Activated naive CD8-positive, alpha-beta T cell (primary cell): ENCODE measurements around the gene SND1.

Experiments
- H3K27ac Mint-ChIP-seq: one replicate; pipeline ENCODE4 v1.8.0; 2021; ENCODE audit warnings: mixed read lengths
- H3K27me3 Mint-ChIP-seq: one replicate; pipeline ENCODE4 v1.8.0; 2021; ENCODE audit warnings: mixed read lengths
- H3K36me3 Mint-ChIP-seq: one replicate; pipeline ENCODE4 v1.8.0; 2021; ENCODE audit warnings: mixed read lengths
- H3K4me1 Mint-ChIP-seq: one replicate; pipeline ENCODE4 v1.8.0; 2021; ENCODE audit warnings: low read depth, mixed read lengths
- H3K4me3 Mint-ChIP-seq: one replicate; pipeline ENCODE4 v1.8.0; 2021; ENCODE audit warnings: mild to moderate bottlenecking, mixed read lengths
- H3K9me3 Mint-ChIP-seq: one replicate; pipeline ENCODE4 v1.8.0; 2021; ENCODE audit warnings: low read depth, mixed read lengths

SND1 gene

DNA sequence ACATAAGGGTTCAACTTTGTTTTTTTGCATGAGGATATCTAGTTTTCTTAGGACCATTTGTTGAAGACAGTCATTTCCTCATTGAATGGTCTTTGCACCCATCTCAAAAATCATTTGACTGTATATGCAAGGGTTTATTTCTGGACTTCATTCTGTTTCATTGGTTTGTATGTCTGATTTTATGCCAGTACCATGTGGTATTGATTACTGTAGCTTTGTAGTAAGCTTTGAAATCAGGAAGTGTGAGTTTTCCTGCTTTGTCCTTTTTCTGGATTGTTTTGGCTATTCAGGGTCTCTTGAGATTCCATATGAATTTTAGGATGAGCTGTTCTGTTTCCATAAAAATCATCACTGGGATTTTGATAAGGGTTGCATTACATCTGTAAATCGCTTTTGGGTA, 63.9 kb downstream of the SND1 start:
- Mint-ChIP-seq H3K9me3 (peaks cover 3% of the 10 kb centered on the region), H3K4me3 (no peak overlapping the region), H3K27me3 (no peaks in the 10 kb centered on the region), H3K27ac (no peak overlapping the region), H3K4me1 (peaks cover 31% of the 10 kb centered on the region), H3K36me3 (peaks cover 34% of the 10 kb centered on the region)

DNA sequence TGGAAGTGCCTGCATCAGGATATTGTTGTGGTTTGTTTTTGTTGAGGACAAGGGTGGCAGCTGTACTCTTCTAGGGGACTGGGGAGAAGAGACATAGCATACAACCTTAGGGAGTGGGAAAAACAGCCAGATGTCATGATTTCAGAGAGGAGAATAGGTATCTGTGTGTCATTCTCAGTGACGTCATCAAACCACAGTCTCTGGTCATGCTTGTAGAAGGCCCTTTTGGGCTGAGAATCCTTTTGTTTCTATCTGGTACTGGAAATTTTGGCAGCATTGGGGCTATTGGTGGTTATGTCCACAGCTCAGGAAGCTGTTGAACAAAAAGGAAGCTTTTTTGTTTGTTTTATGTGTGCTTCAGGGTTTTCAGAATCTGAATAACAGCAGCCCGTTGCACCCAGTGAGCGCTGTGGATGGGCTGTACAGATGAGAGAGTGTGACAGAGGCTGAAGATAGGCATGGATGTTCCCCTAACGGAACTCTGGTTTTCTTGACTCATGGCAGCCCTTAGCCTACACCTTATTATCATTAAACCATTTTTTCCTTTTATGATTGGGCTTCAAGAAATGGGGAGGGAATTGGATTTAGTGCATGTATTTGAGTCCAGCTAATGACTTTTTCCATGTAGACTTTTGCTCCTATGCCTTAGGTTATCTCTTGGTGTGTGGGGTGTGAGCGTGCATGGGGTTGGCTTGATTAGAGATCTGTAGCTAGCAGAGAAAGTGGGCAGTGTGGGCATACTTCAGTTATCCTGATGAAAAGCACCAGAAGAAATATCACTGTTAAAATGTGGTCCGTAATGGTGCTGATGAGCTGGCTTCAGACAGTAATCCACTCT, 65.7 kb downstream of the SND1 start:
- no peak overlapping the region for H3K4me3 Mint-ChIP-seq
- H3K36me3 Mint-ChIP-seq, result peaks cover 36% of the 10 kb centered on the region
- H3K27ac Mint-ChIP-seq, result peak overlapping the region; percentile 51
- H3K9me3 Mint-ChIP-seq, result no peaks in the 10 kb centered on the region
- H3K27me3 Mint-ChIP-seq, result no peaks in the 10 kb centered on the region
- peaks cover 31% of the 10 kb centered on the region for H3K4me1 Mint-ChIP-seq

DNA sequence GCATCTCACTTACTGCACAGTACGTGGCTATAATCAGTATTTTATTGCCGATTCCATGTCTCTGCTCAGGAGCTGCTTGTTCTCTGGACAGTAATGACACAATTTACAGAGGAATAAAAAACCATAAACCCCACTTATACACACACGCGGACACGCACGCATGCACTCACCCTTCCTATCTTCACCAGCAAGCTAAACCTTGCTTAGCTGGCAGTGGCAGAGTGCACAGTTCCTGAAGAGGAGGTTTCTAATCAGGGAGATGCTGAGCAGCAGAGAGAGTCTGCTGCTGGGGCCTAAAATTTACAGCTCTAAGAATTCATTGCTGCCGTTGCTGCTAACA, 66.3 kb downstream of the SND1 start:
- Mint-ChIP-seq H3K4me3 (no peak overlapping the region), H3K4me1 (peaks cover 30% of the 10 kb centered on the region)

DNA sequence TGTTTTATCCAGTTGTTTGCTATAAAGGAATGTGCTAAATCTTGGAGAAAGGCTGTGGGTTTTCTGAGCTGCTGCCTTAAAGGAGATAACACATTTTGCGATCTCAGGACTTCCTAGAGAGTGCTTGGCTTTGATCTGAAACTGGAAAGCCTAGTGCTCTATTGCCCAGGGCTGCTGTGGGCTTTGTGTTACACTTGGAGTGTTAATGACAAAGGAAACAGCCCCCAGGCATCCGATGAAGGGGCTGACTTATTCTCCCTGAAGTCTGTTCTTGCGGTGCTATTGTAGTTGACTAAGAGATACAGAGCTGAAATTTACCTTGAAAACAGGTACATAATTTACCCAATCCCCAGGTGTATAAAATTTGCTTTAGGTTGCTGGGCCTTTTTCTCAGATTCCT, 74.5 kb downstream of the SND1 start:
- Mint-ChIP-seq H3K36me3 (peaks cover 31% of the 10 kb centered on the region), H3K27ac (no peak overlapping the region)

More for the DNA sequence above, 66.3 kb downstream of the SND1 start:
- peaks cover 36% of the 10 kb centered on the region for H3K36me3 Mint-ChIP-seq
- no peaks in the 10 kb centered on the region for H3K27me3 Mint-ChIP-seq
- H3K9me3 Mint-ChIP-seq, result no peaks in the 10 kb centered on the region
- no peak overlapping the region for H3K27ac Mint-ChIP-seq

DNA sequence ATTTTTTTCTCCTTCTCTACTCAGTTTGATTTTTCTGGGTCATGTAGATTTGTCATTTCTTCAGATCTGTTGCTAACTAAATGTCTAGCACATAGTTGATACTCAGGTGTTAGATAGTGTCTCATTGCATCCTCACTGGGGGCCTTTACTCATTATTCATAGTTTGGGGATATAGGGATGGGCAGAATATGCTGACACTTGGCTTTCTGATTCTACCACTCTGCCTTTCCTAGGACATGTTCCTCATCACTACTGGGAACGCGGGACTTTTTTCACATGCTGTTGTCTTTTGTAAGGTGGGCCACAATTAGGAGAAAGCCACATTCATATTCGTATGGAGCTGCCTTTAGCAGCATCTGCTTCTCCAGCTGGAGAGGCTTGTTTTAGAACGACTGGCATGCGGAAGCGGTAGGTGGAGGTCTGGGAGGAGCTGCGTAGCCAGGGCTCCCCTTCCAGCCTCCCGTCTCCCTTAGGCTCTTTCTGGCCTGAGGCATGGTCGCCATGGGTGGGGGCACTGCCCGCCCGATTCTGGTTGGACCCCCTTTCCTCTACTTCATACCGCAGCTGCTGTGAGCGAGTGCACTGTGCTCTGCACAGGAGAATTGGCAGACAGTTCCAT, 78.8 kb downstream of the SND1 start:
- Mint-ChIP-seq H3K27ac (no peak overlapping the region), H3K4me1 (peaks cover 2% of the 10 kb centered on the region), H3K9me3 (no peaks in the 10 kb centered on the region), H3K36me3 (peaks cover 23% of the 10 kb centered on the region), H3K27me3 (no peaks in the 10 kb centered on the region), H3K4me3 (no peak overlapping the region)

More for the DNA sequence above, 74.5 kb downstream of the SND1 start:
- Mint-ChIP-seq H3K4me3 (no peak overlapping the region), H3K27me3 (no peaks in the 10 kb centered on the region), H3K9me3 (no peaks in the 10 kb centered on the region), H3K4me1 (peaks cover 2% of the 10 kb centered on the region)

DNA sequence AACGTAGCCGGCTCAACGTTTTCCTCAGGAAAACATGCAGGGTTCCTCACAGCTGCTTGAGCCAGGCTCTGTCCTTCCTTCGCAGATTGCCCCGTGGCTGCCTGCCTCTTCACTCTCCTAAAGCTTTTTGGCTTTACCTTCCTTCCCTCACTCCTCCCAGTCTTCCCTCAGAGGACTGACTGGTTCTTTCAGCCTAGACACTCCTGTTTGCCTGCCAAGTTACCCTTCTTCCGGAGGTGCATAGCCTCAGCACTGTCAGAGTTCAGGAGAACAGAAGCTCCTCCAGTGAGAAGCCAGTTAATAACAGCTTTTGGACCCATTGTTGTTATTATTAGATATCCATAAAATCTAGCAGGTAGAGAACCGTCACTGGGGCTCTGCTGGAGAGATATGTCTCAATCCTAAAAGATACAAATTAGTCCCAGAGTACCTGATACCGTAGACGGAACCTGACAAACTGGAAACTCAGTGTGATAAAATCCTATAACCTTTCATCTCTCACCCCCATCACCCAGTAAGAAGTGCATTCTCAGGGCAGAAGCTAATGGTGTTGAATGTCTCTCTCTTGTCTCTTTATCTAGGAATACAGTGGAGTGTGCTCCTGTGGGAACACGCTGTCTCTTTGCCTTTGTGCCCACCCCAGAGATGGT, 79.6 kb downstream of the SND1 start:
- Mint-ChIP-seq H3K27ac (no peak overlapping the region), H3K9me3 (no peaks in the 10 kb centered on the region), H3K4me1 (peaks cover 2% of the 10 kb centered on the region), H3K27me3 (no peaks in the 10 kb centered on the region), H3K4me3 (no peak overlapping the region), H3K36me3 (peaks cover 27% of the 10 kb centered on the region)

DNA sequence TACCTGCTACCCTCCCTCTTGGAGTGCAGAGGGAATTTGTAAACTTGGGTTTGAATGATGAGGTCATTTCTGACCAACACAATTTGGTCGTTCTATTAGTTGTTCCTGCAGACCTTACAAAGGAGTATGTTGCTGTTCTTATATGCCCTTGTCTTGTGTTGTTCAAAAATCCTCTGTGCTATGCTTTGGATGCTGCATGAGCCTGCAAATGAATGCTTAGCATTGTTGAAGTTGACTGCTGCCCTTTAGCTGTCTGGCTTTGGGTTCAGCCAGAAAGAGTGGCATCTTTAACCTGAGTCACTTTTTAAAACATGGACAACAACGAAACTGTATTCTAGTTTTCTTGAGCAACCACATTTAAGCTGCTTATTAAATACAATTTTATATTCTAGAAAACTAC, 80.3 kb downstream of the SND1 start:
- peaks cover 2% of the 10 kb centered on the region for H3K4me1 Mint-ChIP-seq
- H3K27me3 Mint-ChIP-seq, result no peaks in the 10 kb centered on the region
- peaks cover 27% of the 10 kb centered on the region for H3K36me3 Mint-ChIP-seq
- H3K9me3 Mint-ChIP-seq, result no peaks in the 10 kb centered on the region
- H3K27ac Mint-ChIP-seq, result no peak overlapping the region
- H3K4me3 Mint-ChIP-seq, result no peak overlapping the region

DNA sequence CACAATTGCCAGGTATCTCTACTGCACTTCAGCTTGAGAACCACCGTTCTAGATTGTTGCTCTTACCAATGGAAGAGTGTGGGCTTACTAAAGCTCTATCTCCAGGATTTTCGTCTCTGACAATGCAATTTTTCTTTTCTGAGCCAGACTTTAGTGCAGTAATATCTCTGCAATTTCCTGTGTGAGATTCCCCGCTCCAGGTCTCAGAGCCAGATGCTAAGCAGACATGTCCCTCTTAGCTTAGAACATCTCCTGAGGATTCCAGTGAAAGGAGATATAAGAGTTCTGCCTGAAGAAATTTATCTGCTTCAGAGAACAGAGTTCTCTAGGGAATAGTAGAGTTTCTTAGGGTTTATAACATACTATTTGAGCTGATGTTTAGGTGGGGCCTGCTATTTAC, 82.0 kb downstream of the SND1 start:
- no peak overlapping the region for H3K27ac Mint-ChIP-seq
- H3K9me3 Mint-ChIP-seq, result no peaks in the 10 kb centered on the region
- peaks cover 25% of the 10 kb centered on the region for H3K36me3 Mint-ChIP-seq
- no peak overlapping the region for H3K4me3 Mint-ChIP-seq
- H3K27me3 Mint-ChIP-seq, result no peaks in the 10 kb centered on the region
- peaks cover 4% of the 10 kb centered on the region for H3K4me1 Mint-ChIP-seq

DNA sequence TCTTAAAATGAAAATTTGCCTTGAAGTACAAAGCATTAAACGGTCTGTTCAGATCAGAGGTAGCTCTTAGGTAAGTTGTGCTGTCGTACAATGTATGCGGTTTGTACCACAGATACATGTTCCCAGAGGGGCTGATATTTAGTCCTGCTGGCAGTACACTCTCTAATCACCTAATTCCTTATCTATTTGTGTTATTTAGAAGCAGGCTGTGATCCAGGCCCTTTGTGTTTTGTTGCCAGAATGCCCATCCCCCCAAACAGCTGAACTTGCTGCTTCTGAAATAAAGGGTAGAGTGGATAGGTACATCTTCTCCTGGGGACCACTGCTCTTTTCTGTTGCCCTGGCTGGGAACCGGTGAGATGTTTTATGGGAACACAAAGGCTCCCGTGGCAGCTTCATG, 84.5 kb downstream of the SND1 start:
- H3K9me3 Mint-ChIP-seq, result no peaks in the 10 kb centered on the region
- peaks cover 13% of the 10 kb centered on the region for H3K4me1 Mint-ChIP-seq
- H3K4me3 Mint-ChIP-seq, result no peak overlapping the region
- H3K27me3 Mint-ChIP-seq, result no peaks in the 10 kb centered on the region
- H3K27ac Mint-ChIP-seq, result no peak overlapping the region
- peaks cover 23% of the 10 kb centered on the region for H3K36me3 Mint-ChIP-seq

DNA sequence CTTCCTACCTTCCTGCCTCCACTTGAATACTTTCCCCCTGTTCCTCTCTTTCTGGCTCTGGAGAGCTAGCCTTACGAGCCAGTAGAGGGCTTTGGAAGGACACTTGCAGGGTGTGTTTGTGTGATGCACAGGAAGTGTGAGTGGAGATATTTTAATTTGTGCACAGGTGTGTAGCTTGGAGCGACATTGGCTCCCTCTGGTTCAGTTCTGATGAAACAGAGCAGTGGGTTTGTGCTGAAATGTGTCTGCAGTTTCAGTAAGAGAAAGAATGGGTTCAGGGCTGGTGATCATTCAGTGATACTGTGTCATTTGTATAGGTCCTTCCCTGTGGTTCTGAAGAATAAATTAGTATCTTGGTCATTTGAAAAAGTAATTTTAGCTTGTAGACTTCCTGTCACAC, 86.9 kb downstream of the SND1 start:
- no peaks in the 10 kb centered on the region for H3K27me3 Mint-ChIP-seq
- H3K9me3 Mint-ChIP-seq, result no peaks in the 10 kb centered on the region
- peaks cover 26% of the 10 kb centered on the region for H3K36me3 Mint-ChIP-seq
- H3K27ac Mint-ChIP-seq, result no peak overlapping the region
- no peak overlapping the region for H3K4me3 Mint-ChIP-seq
- peaks cover 33% of the 10 kb centered on the region for H3K4me1 Mint-ChIP-seq

DNA sequence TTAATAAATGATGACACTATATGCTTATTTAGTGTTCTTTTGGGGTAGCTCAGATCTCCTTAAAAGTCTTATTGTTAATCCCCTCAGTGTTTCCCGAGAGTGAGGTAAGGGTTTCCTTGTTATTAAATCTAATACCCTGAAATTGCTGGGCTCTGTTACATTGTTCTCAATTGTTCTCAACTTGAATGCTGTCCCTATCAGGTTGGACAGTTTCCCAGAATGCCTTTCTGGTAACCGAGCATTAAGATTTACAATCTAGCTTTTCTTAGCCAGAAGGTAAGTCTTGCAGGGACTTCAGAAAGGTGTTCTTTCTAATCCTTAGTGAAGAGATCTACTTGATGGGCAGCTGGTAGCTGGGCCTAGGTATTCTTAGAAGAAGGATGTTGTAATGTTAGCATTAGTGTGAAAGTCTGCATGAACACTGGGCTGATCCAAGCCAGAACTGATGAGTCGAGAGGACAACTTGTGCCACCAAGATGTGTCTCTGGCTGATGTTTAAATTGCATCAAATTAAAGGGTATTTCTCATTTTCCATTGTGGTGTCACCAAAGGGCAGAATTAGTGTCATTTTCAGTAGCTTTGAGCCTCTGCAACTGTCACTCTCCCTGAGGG, 89.9 kb downstream of the SND1 start:
- no peaks in the 10 kb centered on the region for H3K9me3 Mint-ChIP-seq
- no peak overlapping the region for H3K27ac Mint-ChIP-seq
- H3K36me3 Mint-ChIP-seq, result peaks cover 27% of the 10 kb centered on the region
- H3K27me3 Mint-ChIP-seq, result no peaks in the 10 kb centered on the region
- peaks cover 57% of the 10 kb centered on the region for H3K4me1 Mint-ChIP-seq
- H3K4me3 Mint-ChIP-seq, result no peak overlapping the region

DNA sequence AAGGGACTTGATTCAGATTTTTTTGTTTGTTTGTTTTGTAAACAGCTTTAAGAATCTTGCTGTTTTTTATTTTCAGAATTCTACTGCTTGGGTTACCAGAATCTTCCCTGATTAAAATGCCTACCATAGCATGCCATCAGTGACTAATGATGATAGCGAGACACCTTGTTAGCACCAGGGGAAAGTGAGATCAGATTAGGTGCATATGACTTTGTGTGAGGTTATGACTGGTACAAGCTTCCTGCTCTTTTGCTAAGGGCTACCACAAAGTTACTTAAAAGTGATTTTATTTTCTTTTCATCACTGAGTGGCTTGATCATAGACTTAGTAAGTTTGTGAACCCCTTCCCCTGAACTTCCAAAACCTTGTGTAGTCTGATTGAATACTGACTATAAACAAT, 93.5 kb downstream of the SND1 start:
- Mint-ChIP-seq H3K9me3 (no peaks in the 10 kb centered on the region), H3K27me3 (no peaks in the 10 kb centered on the region), H3K4me3 (no peak overlapping the region), H3K27ac (no peak overlapping the region), H3K4me1 (peaks cover 71% of the 10 kb centered on the region), H3K36me3 (peaks cover 38% of the 10 kb centered on the region)

DNA sequence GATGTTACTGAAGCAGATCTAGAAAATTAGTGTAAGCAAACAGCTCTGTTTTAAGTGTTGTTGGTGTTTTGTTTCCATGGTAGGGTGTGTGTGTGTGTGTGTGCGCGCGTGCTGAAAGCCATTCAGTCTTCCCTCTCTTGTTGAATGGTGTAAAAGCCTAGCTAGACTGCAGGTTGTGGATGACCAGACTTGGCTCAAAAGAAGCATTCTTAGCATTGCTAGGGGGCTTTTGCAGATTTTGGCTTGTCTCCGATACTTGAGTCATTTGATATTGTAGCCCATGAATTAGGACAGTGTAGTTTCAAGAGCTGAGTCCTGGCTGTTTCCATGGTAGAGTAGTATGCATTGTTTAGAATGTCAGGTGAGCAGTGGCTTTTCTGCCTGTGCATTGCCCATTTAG, 99.1 kb downstream of the SND1 start:
- Mint-ChIP-seq H3K9me3 (no peaks in the 10 kb centered on the region), H3K27me3 (no peaks in the 10 kb centered on the region), H3K4me1 (peaks cover 59% of the 10 kb centered on the region), H3K27ac (no peak overlapping the region), H3K36me3 (peaks cover 29% of the 10 kb centered on the region), H3K4me3 (no peak overlapping the region)

DNA sequence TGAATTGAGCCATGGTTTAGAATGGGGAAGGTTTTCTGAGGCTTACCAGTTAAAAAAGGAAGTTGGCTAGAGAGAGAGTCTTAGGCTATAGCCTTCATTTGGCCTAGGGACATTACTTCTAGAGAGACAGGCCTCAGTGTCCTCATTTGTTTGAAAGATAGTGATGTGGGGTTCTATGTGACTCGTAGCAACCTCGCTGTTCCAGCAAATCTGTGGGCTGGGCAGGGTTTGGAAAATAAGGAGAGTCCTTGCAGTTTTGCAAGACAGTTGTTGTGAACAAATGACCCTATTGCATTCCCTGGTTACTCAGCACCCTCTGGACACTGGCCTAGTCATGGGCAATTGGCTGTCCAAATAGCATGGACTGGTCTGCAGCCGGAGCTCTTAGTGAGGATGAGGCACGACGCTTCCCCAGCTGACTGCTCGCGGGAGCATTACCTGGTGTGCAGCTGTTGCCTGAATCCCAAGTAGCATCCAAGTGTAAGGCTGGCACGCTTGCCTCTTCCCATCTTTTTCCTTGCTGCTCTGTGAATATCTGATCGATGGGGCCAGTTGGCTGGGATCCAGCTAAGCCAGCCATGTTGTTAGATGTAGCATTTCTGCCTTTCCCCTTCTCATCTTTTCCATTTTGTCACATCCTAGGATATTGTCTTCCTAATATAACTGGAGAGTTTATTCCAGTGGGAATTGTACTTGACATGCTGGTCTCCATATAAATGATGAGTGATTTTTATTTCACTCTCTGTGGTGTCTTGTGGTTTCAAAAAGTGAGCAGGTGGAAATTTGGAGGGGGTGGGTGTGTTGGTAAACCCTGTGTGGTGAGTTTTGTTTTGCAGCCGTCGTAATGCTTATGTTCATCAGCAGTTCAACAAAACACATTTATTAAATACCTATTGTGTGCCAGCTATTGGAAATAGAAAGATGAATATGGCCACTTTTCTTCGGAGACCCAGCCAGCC, 99.8 kb downstream of the SND1 start:
- no peak overlapping the region for H3K27ac Mint-ChIP-seq
- H3K4me1 Mint-ChIP-seq, result peaks cover 58% of the 10 kb centered on the region
- H3K36me3 Mint-ChIP-seq, result peaks cover 28% of the 10 kb centered on the region

More for the DNA sequence above, 99.8 kb downstream of the SND1 start:
- Mint-ChIP-seq H3K9me3 (no peaks in the 10 kb centered on the region), H3K27me3 (no peaks in the 10 kb centered on the region), H3K4me3 (no peak overlapping the region)
